GM21360 (cell line): ENCODE data around the gene CNRIP1.

Experiments
- ATAC-seq: cut with Tn5 transposase; IDR thresholded peaks from one replicate; pipeline ENCODE4 v1.9.1; 2021; ENCODE audit warnings: mild to moderate bottlenecking, moderate library complexity; ENCODE audit not compliant: unreplicated experiment

The CNRIP1 gene

GRCh38 chr2:68251855-68252399 lies 67.8 kb downstream of the CNRIP1 start:
- peak; percentile 7 for ATAC-seq

- ATAC-seq = peak; percentile 43
Observed at GRCh38 chr2:68251187-68251854, 68.4 kb downstream of the CNRIP1 start.

GRCh38 chr2:68250652-68251186 lies 69.0 kb downstream of the CNRIP1 start:
- ATAC-seq = no peak

DNA sequence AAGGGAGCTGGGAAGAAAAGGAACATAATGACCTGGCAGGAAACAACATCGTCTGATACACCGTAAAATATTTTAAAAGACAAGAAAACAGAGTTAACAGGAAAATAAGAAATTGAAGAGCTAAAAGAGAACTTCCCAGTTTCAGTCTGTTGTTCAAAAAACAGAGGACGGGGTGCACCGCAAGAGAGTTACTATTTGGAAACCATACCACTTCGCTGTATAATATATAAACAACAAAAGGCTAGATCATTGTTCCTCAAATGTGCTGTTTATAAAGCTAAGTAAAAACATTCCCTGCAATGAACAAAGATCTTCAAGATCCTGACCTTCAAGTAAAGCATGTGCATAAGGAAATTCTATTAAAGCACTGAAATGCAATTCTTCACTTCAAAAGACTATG lies 69.6 kb downstream of the CNRIP1 start:
- ATAC-seq = no peak

DNA sequence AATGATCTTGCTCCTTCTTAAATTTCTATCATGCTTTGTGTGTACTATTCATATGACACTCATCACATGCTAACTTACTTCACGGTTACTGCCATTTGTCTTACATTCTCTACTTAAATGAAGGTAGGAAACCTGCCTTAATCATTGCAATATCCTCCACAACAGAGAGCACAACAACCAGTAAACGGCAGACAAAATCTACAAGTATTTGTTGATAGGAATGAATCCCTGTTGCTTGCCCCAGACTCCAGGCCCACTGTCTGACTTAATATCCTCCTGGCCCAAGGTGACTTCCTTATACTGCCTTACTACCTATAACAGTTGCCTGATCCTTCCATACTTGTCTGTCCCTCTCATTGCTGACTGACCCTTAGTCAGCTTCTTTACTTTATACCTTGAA lies 70.9 kb downstream of the CNRIP1 start:
- ATAC-seq = no peak

DNA sequence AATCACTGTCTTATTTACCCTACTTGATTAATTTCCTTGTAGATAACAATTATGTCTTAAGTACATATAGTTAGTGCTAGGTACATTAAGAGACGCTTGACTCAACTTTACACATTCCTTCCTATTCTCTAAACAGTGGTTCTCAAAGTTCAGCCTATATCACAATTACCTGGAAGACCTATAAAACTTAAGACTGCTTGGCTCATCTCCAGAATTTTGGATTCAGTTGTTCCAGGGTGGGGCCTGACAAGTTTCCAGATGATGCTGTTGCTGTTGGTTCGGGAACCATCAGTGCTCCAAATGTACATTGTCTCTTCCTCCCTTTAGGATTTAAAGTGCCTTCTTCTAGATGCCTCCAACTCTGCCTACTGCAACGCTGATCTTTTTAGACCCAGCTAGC lies 71.4 kb downstream of the CNRIP1 start:
- no peak for ATAC-seq

DNA sequence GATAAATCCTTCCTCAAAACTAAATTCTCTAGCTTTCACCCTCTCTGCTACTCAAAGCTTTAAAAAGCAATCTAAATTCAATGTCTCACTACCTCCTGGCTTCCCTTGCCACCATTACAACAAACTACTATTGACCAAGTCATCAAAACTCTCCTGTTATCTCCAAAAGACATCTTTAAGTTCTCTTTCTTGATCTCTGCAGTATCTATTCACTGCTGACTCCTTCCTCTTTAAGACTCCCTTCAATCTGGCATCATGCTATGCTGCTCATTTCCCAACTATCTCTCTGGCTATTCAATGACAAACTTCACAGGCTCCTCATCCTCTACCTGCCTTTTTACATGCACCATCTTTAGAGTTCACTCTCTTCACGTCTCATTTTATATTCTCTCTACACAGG lies 73.4 kb downstream of the CNRIP1 start:
- ATAC-seq = no peak

- ATAC-seq = no peak
Observed at GRCh38 chr2:68245672-68246071, 74.1 kb downstream of the CNRIP1 start.

GRCh38 chr2:68245066-68245465 lies 74.7 kb downstream of the CNRIP1 start:
- ATAC-seq = no peak

DNA sequence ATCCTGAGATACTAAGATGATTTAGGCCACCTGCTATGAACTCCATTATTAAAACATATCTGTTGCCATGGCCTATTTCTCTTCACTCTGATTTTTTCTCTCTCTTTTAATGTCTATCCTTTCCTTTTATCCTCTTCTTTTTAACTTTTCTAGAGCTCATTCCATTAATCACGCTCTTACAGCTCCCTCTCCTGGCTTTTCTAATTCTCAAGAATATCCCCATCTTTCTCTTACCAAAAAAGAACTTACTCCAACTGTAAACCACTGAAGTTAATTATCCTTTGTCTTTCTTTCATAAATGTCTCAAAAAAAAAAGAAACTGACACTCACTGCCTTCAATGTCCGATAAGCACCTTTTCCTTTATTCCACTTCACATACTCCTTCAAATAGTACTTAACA lies 75.3 kb downstream of the CNRIP1 start:
- ATAC-seq = no peak
